Stomach (tissue), 9 donors: ENCODE results near the gene EXOC3L1. TPM values are rescaled to one million over a fixed set of nuclear protein-coding genes. Genes with fewer than 3 reads are reported as not detected.
A peak's percentile ranks its signal among the peaks of the same experiment; 100 is the strongest.

Experiments
- DNase-seq, 2 donors: peaks; one replicate each; pipeline versions ENCODE4 v3.0.0 to v3.0.0-alpha.2; 2013 to 2019
- H3K27ac ChIP-seq, 5 donors: fragments of 200-600 bp in 4 of 5; sonication (generic) in 4 of 5; one replicate each; pipeline ENCODE4 v1.5.1; 2013 to 2019; ENCODE audit warnings: mild to moderate bottlenecking in 1 of 5, moderate library complexity in 1 of 5
- H3K27me3 ChIP-seq, 3 donors: fragments of 200-600 bp; sonication (generic); one replicate each; pipeline ENCODE4 v1.5.1; 2017 to 2019; ENCODE audit warnings: mixed run types in 1 of 3
- H3K36me3 ChIP-seq, 4 donors: fragments of 200-600 bp; sonication (generic); 1 replicate in 3 of 4; 2 replicates in 1 of 4; pipeline ENCODE4 v1.5.1; 2016 to 2019
- H3K4me1 ChIP-seq, 4 donors: fragments of 200-600 bp; sonication (generic); one replicate each; pipeline ENCODE4 v1.5.1; 2016 to 2019
- H3K4me3 ChIP-seq, 4 donors: fragments of 200-600 bp; sonication (generic) in 3 of 4; one replicate each; pipeline ENCODE4 v1.5.1; 2016 to 2019; ENCODE audit warnings: mild to moderate bottlenecking in 1 of 4
- H3K9me3 ChIP-seq, 4 donors: fragments of 200-600 bp; sonication (generic); one replicate each; pipeline ENCODE4 v1.5.1; 2016 to 2019
- CTCF ChIP-seq, 7 experiments: fragments of 450-650 bp in 4 of 7; fragments of 200-600 bp in 3 of 7; sonication (generic) in 3 of 7; IDR thresholded peaks; one replicate each; pipeline ENCODE4 v1.5.1; 2016 to 2019; ENCODE audit warnings: antibody characterized with exemption in 7 of 7, control low read depth in 2 of 7, mild to moderate bottlenecking in 1 of 7
- EP300 ChIP-seq: sonication (generic); formaldehyde crosslinking; IDR thresholded peaks from one replicate; pipeline ENCODE4 v1.6.1; 2017; ENCODE audit warnings: antibody characterized with exemption
- POLR2A ChIP-seq, 4 donors: fragments of 450-650 bp; IDR thresholded peaks; one replicate each; pipeline ENCODE4 v1.6.1; 2016; ENCODE audit warnings: antibody characterized with exemption in 4 of 4, control low read depth in 2 of 4, mild to moderate bottlenecking in 1 of 4, moderate library complexity in 1 of 4
- POLR2AphosphoS5 ChIP-seq, 3 donors: sonication (generic); formaldehyde crosslinking; IDR thresholded peaks; one replicate each; pipeline ENCODE4 v1.6.1; 2016; ENCODE audit warnings: antibody characterized with exemption in 3 of 3
- WGBS, 5 donors: extraction: QIAGEN DNeasy Blood & Tissue Kit in 3 of 5; methylation state at CpG; one replicate each; pipeline versions ENCODE4 v1.1.5 to v1.1.7; 2013 to 2018; 5-methylcytosine and 5-hydroxymethylcytosine counted together
- intact Hi-C: fragments of 100-400 bp; cut with DNase I; formaldehyde crosslinking; loops from one replicate; pipeline ENCODE4 v1.15.1; 2023; ENCODE audit warnings: low total_unique reads
- polyA plus RNA-seq, 3 donors: library from polyadenylated mRNA; stranded (reverse); fragments of 200-250 nt; gene quantifications; one replicate each; pipeline ENCODE4 v1.2.3, GENCODE V29; 2013
- total RNA-seq, 5 donors: library from RNA; depleted of rRNA; stranded (reverse); fragments of >200 nt; gene quantifications; one replicate each; pipeline versions ENCODE4 v1.1.0 to v1.2.3, GENCODE V29; 2014 to 2016
- donor health status: healthy with polysubstance abuse.
- donor health status: Bipolar disorder and iron deficiency.
- donor health status: healthy.

Gene EXOC3L1
- total and polyA plus RNA-seq, 8 donors = 1.3 to 25.5 (median 6.8) TPM; not detected in 1

GRCh38 chr16:67201411-67202345, 11.7 kb upstream of the EXOC3L1 start:
- TF ChIP-seq POLR2A (IDR thresholded peaks at IDR 0.05) = no peak
- no peaks in the 10 kb centered on the region for H3K9me3 ChIP-seq
- H3K4me3 ChIP-seq = no peak overlapping the region
- H3K27ac ChIP-seq = no peak overlapping the region
- H3K4me1 ChIP-seq = peaks cover 15 to 36% (median 31%) of the 10 kb centered on the region in 4 donors
- peaks cover 45 to 91% (median 65%) of the 10 kb centered on the region in 4 donors for H3K36me3 ChIP-seq
- intact Hi-C loops = no loop called here
- WGBS, 5 donors = 91 to 95% (median 93%) methylated on average over 13 to 40 of the region's 40 CpGs
- no peaks in the 10 kb centered on the region for H3K27me3 ChIP-seq
- DNase-seq = no peak

GRCh38 chr16:67200491-67200890, 10.6 kb upstream of the EXOC3L1 start:
- peak overlapping the region in 1 of 4 donors; percentile 61 for H3K4me3 ChIP-seq

GRCh38 chr16:67199808-67200198, 9.9 kb upstream of the EXOC3L1 start:
- intact Hi-C loops = no loop called here
- peak overlapping the region; percentile 77 to 90 (median 84) for H3K27ac ChIP-seq
- 27 to 52% (median 33%) methylated on average over 19 to 22 of the region's 22 CpGs for WGBS, 5 donors
- peaks cover 15 to 48% (median 31%) of the 10 kb centered on the region in 4 donors for H3K4me1 ChIP-seq
- TF ChIP-seq POLR2AphosphoS5 (IDR thresholded peaks at IDR 0.05) = no peak
- TF ChIP-seq CTCF (IDR thresholded peaks at IDR 0.05) = peak in 1 of 7 experiments; percentile 4
- H3K9me3 ChIP-seq = no peaks in the 10 kb centered on the region
- H3K4me3 ChIP-seq = peak overlapping the region; percentile 38 to 61 (median 46)
- H3K27me3 ChIP-seq = no peaks in the 10 kb centered on the region
- peaks cover 63 to 99% (median 83%) of the 10 kb centered on the region in 4 donors for H3K36me3 ChIP-seq
- peak in 1 of 2 donors; percentile 59 for DNase-seq

More at GRCh38 chr16:67200491-67200890, 10.6 kb upstream of the EXOC3L1 start:
- peaks cover 15 to 42% (median 31%) of the 10 kb centered on the region in 4 donors for H3K4me1 ChIP-seq
- TF ChIP-seq POLR2AphosphoS5 (IDR thresholded peaks at IDR 0.05) (no peak), POLR2A (IDR thresholded peaks at IDR 0.05) (no peak), CTCF (IDR thresholded peaks at IDR 0.05) (no peak), EP300 (no peak)
- DNase-seq = no peak
- H3K9me3 ChIP-seq = no peaks in the 10 kb centered on the region
- intact Hi-C loops = no loop called here
- peaks cover 56 to 97% (median 76%) of the 10 kb centered on the region in 4 donors for H3K36me3 ChIP-seq
- H3K27me3 ChIP-seq = no peaks in the 10 kb centered on the region
- WGBS, 5 donors = 88 to 100% (median 91%) methylated on average over 2 to 8 of the region's 8 CpGs
- H3K27ac ChIP-seq = peak overlapping the region in 1 of 5 donors; percentile 83

- intact Hi-C loops = no loop called here
- Histone ChIP-seq H3K27ac (peak within 1 kb of the TSS; percentile 77 to 90 (median 84)), H3K4me3 (peak within 1 kb of the TSS; percentile 38 to 61 (median 46)), H3K4me1 (peaks cover 15 to 54% (median 35%) of the 10 kb centered on the region in 4 donors), H3K36me3 (peaks cover 69 to 99% (median 83%) of the 10 kb centered on the region in 4 donors), H3K27me3 (no peaks in the 10 kb centered on the region), H3K9me3 (no peaks in the 10 kb centered on the region)
- TF ChIP-seq EP300 (no peak), POLR2AphosphoS5 (IDR thresholded peaks at IDR 0.05) (peak in 2 of 3 donors; percentile 91 to 92), CTCF (IDR thresholded peaks at IDR 0.05) (peak in 4 of 7 experiments; percentile 9 to 41 (median 31)), POLR2A (IDR thresholded peaks at IDR 0.05) (peak in 1 of 4 donors; percentile 47)
- WGBS, 5 donors = 24 to 58% (median 32%) methylated on average over 20 to 61 of the region's 61 CpGs
- peak; percentile 86 to 90 for DNase-seq
These were observed 9.3 kb upstream of the EXOC3L1 start, which contains the start of gene ELMO3 for GRCh38 chr16:67199011-67199807. ELMO3 (plus strand) TSS chr16:67199131; CDS start chr16:67199327, 196 bp downstream.
